Prostate gland (tissue), 2 donors: Measurements from ENCODE around the gene PLCH2. TPM values are rescaled to one million over a fixed set of nuclear protein-coding genes. Genes with fewer than 3 reads are reported as not detected.

Experiments used
- DNase-seq: peaks from one replicate; pipeline ENCODE4 v3.0.0-alpha.2; 2019; ENCODE audit warnings: low spot score
- H3K27ac ChIP-seq, 2 donors: fragments of 200-600 bp; sonication (generic); 2 replicates each; pipeline ENCODE4 v1.5.1; 2017 to 2019
- H3K27me3 ChIP-seq: fragments of 200-600 bp; sonication (generic); replicated peaks from 2 replicates; pipeline ENCODE4 v1.5.1; 2019; ENCODE audit not compliant: insufficient read depth
- H3K36me3 ChIP-seq, 2 donors: fragments of 200-600 bp; sonication (generic); 1 replicate in 1 of 2; 2 replicates in 1 of 2; pipeline versions ENCODE4 v1.5.1 to v1.8.1; 2017 to 2019
- H3K4me1 ChIP-seq: fragments of 200-600 bp; sonication (generic); replicated peaks from 2 replicates; pipeline ENCODE4 v1.5.1; 2019
- H3K4me3 ChIP-seq, 2 donors: fragments of 200-600 bp; sonication (generic); 2 replicates each; pipeline ENCODE4 v1.5.1; 2017 to 2019
- H3K9me3 ChIP-seq: fragments of 200-600 bp; sonication (generic); 2 replicates; pipeline ENCODE4 v1.5.1; 2017
- POLR2A ChIP-seq: fragments of 450-650 bp; IDR thresholded peaks from one replicate; pipeline ENCODE4 v1.6.1; 2016; ENCODE audit warnings: antibody characterized with exemption, mild to moderate bottlenecking
- POLR2AphosphoS5 ChIP-seq: sonication (generic); formaldehyde crosslinking; IDR thresholded peaks from one replicate; pipeline ENCODE4 v1.6.1; 2017; ENCODE audit warnings: antibody characterized with exemption
- WGBS: methylation state at CpG from one replicate; pipeline ENCODE4 v1.1.5; 2018; 5-methylcytosine and 5-hydroxymethylcytosine counted together
- intact Hi-C: fragments of 100-400 bp; cut with DNase I; formaldehyde crosslinking; loops from one replicate; pipeline ENCODE4 v1.14.2; 2022
- total RNA-seq, 2 donors: library from RNA; depleted of rRNA; stranded (reverse); fragments of >200 nt; gene quantifications; one replicate each; pipeline ENCODE4 v1.1.0, GENCODE V29; 2016
- TF ChIP-seq, protein P1 (sequence below), 4 experiments: fragments of 200-600 bp in 2 of 4; fragments of 450-650 bp in 2 of 4; sonication (generic) in 2 of 4; IDR thresholded peaks; 1 replicate in 3 of 4; 2 replicates in 1 of 4; pipeline ENCODE4 v1.5.1; 2016 to 2019; ENCODE audit warnings: antibody characterized with exemption in 4 of 4, mild to moderate bottlenecking in 2 of 4, moderate library complexity in 2 of 4

The PLCH2 gene
- total RNA-seq, 2 donors from 2014 or later = 29.8 to 41.0 TPM

DNA sequence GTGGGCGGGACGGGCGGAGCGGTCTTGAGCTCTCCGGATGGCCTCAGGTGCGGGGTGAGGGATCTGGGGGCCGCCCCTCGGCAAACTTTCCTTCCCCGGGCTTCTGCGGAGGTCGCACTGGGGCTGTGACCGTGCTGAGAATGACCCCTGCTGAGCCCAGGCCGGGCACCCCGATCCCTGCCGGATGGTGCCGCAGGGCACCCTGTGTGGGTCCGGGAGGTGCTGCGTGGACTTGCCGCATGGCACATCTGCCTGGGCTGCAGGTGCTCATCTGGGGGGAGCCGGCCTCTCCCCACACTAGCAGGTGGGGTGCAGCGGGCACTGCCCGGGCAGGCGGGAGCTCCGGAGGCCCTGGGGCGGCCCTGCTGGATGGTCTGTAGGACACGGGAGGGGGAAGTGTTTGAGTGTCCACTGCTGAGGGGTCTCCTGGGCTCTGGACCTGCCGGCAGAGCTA is 31.9 kb upstream of the PLCH2 start:
- Histone ChIP-seq H3K27ac (no peak overlapping the region), H3K36me3 (no peaks in the 10 kb centered on the region), H3K4me1 (no peaks in the 10 kb centered on the region), H3K27me3 (no peaks in the 10 kb centered on the region), H3K4me3 (no peak overlapping the region), H3K9me3 (no peaks in the 10 kb centered on the region)
- WGBS = 64% methylated on average over 18 of the region's 27 CpGs
- DNase-seq = no peak
- intact Hi-C loops = no loop called here
- TF ChIP-seq POLR2AphosphoS5 (no peak), POLR2A (no peak)
- TF ChIP-seq, protein P1, sequence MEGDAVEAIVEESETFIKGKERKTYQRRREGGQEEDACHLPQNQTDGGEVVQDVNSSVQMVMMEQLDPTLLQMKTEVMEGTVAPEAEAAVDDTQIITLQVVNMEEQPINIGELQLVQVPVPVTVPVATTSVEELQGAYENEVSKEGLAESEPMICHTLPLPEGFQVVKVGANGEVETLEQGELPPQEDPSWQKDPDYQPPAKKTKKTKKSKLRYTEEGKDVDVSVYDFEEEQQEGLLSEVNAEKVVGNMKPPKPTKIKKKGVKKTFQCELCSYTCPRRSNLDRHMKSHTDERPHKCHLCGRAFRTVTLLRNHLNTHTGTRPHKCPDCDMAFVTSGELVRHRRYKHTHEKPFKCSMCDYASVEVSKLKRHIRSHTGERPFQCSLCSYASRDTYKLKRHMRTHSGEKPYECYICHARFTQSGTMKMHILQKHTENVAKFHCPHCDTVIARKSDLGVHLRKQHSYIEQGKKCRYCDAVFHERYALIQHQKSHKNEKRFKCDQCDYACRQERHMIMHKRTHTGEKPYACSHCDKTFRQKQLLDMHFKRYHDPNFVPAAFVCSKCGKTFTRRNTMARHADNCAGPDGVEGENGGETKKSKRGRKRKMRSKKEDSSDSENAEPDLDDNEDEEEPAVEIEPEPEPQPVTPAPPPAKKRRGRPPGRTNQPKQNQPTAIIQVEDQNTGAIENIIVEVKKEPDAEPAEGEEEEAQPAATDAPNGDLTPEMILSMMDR (IDR thresholded peaks at IDR 0.05) = no peak

DNA sequence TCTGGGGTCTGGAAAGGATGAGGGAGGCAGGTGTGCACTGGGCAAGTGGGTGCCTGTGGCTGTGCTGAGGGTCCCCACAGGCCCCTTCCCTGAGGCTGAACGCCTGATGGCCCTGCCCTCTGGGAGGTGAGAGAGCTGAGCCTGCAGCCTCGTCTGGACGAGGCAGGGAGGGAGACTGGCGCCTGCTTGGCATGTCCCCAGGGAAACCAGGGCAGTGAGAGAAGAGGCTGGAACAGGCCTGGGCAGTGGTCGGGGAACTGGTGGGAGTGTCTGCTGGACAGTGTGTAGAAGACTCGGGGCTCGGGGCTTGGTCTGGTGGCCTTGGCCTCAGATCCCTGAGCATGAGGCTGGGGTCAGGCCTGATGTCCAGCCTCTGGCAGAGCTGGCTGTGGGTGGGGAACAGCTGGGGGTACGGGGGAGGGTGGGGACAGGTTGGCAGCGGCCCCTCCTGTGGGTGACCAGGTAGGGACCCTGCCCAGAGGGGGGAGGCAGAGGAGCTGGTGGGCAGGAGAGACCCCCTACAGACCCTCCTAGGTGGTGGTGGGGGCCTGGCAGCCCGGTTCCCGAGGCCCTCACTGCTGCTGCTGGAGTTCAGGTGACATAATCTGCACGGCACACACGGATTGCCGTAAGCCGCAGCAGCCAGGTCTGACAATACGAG is 30.8 kb upstream of the PLCH2 start:
- TF ChIP-seq POLR2A (no peak), POLR2AphosphoS5 (no peak)
- TF ChIP-seq, protein P1 (IDR thresholded peaks at IDR 0.05) = no peak
- no peaks in the 10 kb centered on the region for H3K9me3 ChIP-seq
- WGBS = 81% methylated on average over 16 of the region's 16 CpGs
- H3K4me3 ChIP-seq = no peak overlapping the region
- H3K4me1 ChIP-seq = no peaks in the 10 kb centered on the region
- H3K36me3 ChIP-seq = no peaks in the 10 kb centered on the region
- no peaks in the 10 kb centered on the region for H3K27me3 ChIP-seq
- no peak for DNase-seq
- intact Hi-C loops = no loop called here
- H3K27ac ChIP-seq = no peak overlapping the region

DNA sequence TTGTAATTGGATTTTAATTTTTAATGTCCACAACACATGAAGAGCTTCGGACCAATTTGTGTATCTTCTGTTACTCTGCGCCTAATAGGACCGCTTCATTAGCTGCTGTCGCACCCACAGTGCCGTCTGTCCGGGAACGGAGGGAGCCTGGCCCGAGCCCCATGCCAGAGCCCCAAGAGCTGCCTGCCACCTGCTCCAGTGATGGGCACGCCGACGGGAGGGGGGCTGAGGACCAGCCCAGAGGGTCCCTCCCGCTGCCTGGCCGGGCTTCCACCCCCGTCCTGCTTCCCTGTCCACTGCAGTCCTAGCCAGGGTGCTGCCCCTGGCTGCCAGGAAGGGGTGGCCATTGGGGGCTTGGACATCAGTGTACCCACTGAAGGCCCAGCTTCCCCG is 30.3 kb upstream of the PLCH2 start:
- no peaks in the 10 kb centered on the region for H3K27me3 ChIP-seq
- no peaks in the 10 kb centered on the region for H3K36me3 ChIP-seq
- H3K4me1 ChIP-seq = no peaks in the 10 kb centered on the region
- H3K4me3 ChIP-seq = no peak overlapping the region
- H3K27ac ChIP-seq = no peak overlapping the region
- no peak for DNase-seq
- TF ChIP-seq, protein P1 (IDR thresholded peaks at IDR 0.05) = no peak
- TF ChIP-seq POLR2A = no peak
- TF ChIP-seq POLR2AphosphoS5 = no peak
- 84% methylated on average over 15 of the region's 15 CpGs for WGBS
- intact Hi-C loops = no loop called here
- H3K9me3 ChIP-seq = no peaks in the 10 kb centered on the region

DNA sequence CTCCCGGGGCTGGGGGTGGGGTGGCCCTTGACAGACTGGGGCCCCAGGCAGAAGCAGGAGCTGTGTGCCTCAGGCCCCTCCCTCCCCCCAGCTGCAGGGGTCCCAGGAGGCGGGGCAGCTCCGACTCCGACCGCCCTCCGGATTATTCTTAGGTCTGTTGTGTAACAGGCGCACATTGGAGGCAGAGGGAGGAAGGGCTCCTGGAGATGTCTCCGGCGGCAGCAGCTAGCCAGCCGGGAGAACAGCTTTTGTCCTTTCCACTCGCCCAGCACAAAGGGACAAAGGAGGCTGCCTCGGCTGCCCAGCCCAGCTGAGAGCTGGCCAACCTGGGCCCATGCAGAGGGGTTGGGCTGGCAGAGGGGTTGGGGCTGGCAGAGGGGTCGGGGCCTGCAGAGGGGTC is 29.7 kb upstream of the PLCH2 start:
- 47% methylated on average over 13 of the region's 13 CpGs for WGBS
- H3K27me3 ChIP-seq = no peaks in the 10 kb centered on the region
- intact Hi-C loops = no loop called here

GRCh38 chr1:2446861-2447260 is 29.2 kb upstream of the PLCH2 start:
- H3K27me3 ChIP-seq = no peaks in the 10 kb centered on the region
- no peak overlapping the region for H3K27ac ChIP-seq
- no peak overlapping the region for H3K4me3 ChIP-seq
- H3K9me3 ChIP-seq = no peaks in the 10 kb centered on the region
- no peak for DNase-seq
- no peaks in the 10 kb centered on the region for H3K36me3 ChIP-seq
- TF ChIP-seq POLR2A (no peak), POLR2AphosphoS5 (no peak)
- TF ChIP-seq, protein P1 (IDR thresholded peaks at IDR 0.05) = no peak
- WGBS = 57% methylated on average over 9 of the region's 9 CpGs
- no peaks in the 10 kb centered on the region for H3K4me1 ChIP-seq
- intact Hi-C loops = no loop called here

More for the DNA sequence above, 29.7 kb upstream of the PLCH2 start:
- TF ChIP-seq, protein P1 (IDR thresholded peaks at IDR 0.05) = no peak
- no peak for TF ChIP-seq POLR2AphosphoS5
- TF ChIP-seq POLR2A = no peak
- H3K9me3 ChIP-seq = no peaks in the 10 kb centered on the region
- no peak overlapping the region for H3K27ac ChIP-seq
- H3K4me3 ChIP-seq = no peak overlapping the region
- DNase-seq = no peak
- no peaks in the 10 kb centered on the region for H3K36me3 ChIP-seq
- H3K4me1 ChIP-seq = no peaks in the 10 kb centered on the region
